K562 (cell line): ENCODE data around the gene FRK. TPM values are rescaled to one million over a fixed set of nuclear protein-coding genes. Genes with fewer than 3 reads are reported as not detected.

Experiments
- ATAC-seq: fragments of 200-7000 bp; cut with Tn5 transposase; 3 replicates; pipeline ENCODE4 v1.9.1; 2020; ENCODE audit warnings: moderate library complexity
- BruUV-seq: library from RNA; stranded (reverse); fragments of 400-500 nt; replicated peaks from 2 replicates; lab custom pipeline; 2021; lab: Mats Ljungman, UMichigan
- CTCF ChIA-PET: fragments of 300-600 bp; formaldehyde crosslinking; extraction: SDS; loops from one replicate; lab custom pipeline; 2021; ENCODE audit warnings: low intra/inter-chr PET ratio; lab: Yijun Ruan, JAX
- POLR2A ChIA-PET: fragments of 300-600, 350-650 bp; sonication (Branson Sonifier 250); formaldehyde crosslinking; extraction: SDS; loops from one replicate; lab custom pipeline; 2021; ENCODE audit warnings: antibody characterized with exemption, inconsistent platforms; lab: Yijun Ruan, JAX
- DNase-seq, 4 experiments: peaks; one replicate each; pipeline versions ENCODE4 v3.0.0 to v3.0.0-alpha.2; 2011 to 2018; ENCODE audit warnings: low spot score in 3 of 4, mixed read lengths in 3 of 4; ENCODE audit errors: extremely low read depth in 1 of 4
- FAIRE-seq: peaks from 2 replicates; lab custom pipeline; 2011; peaks lifted over from hg19 to GRCh38; lab: Jason Lieb, UNC
- H2AFZ ChIP-seq: 2 replicates; pipeline ENCODE4 v1.6.0; 2011; ENCODE audit warnings: low read depth, low read length, control low read depth, inconsistent platforms
- H3K27ac ChIP-seq: fragments of 200-600 bp; 3 replicates; pipeline ENCODE4 v1.8.0; 2011; ENCODE audit warnings: low read depth, mild to moderate bottlenecking, control low read depth, inconsistent platforms, low read length, moderate library complexity, mixed read lengths; ENCODE audit errors: extremely low read depth
- H3K27me3 ChIP-seq, 2 experiments: fragments of 300-600 bp in 1 of 2; 2 replicates in 1 of 2; 3 replicates in 1 of 2; pipeline versions ENCODE4 v1.6.0 to v1.8.0; 2011; ENCODE audit warnings: inconsistent platforms in 2 of 2, low read length in 2 of 2, mild to moderate bottlenecking in 1 of 2, mixed read lengths in 1 of 2, moderate library complexity in 1 of 2; ENCODE audit not compliant: control insufficient read depth in 2 of 2, insufficient read depth in 2 of 2
- H3K36me3 ChIP-seq: fragments of 300-600 bp; 3 replicates; pipeline ENCODE4 v1.8.0; 2011; ENCODE audit warnings: mild to moderate bottlenecking, low read length, inconsistent platforms; ENCODE audit not compliant: control insufficient read depth, insufficient read depth
- H3K4me1 ChIP-seq, 2 experiments: fragments of 200-600 bp in 1 of 2; replicated peaks in 1 of 2; 2 replicates in 1 of 2; 3 replicates in 1 of 2; pipeline versions ENCODE4 v1.5.1 to v1.8.0; 2011; ENCODE audit warnings: inconsistent platforms in 2 of 2, low read length in 2 of 2, mild to moderate bottlenecking in 1 of 2, mixed read lengths in 1 of 2, moderate library complexity in 1 of 2; ENCODE audit not compliant: control insufficient read depth in 2 of 2, insufficient read depth in 2 of 2
- H3K4me2 ChIP-seq: 2 replicates; pipeline ENCODE4 v1.6.1; 2011; ENCODE audit warnings: low read length, control low read depth, inconsistent platforms, mixed read lengths; ENCODE audit not compliant: insufficient read depth
- H3K4me3 ChIP-seq: fragments of 200-600 bp; sonication (generic), shearing (Covaris generic); 2 replicates; pipeline ENCODE4 v1.5.1; 2016; ENCODE audit warnings: control low read depth, inconsistent platforms
- H3K79me2 ChIP-seq: fragments of 200-600 bp; 3 replicates; pipeline ENCODE4 v1.8.0; 2011; ENCODE audit warnings: low read length, inconsistent platforms; ENCODE audit not compliant: control insufficient read depth, insufficient read depth
- H3K9ac ChIP-seq, 2 experiments: 2 replicates each; pipeline versions ENCODE4 v1.6.0 to v1.6.1; 2011; ENCODE audit warnings: low read depth in 2 of 2, low read length in 2 of 2, control low read depth in 1 of 2, inconsistent platforms in 1 of 2, mild to moderate bottlenecking in 1 of 2, mixed read lengths in 1 of 2; ENCODE audit not compliant: insufficient read depth in 1 of 2
- H3K9me1 ChIP-seq: one replicate; pipeline ENCODE4 v1.6.0; 2011; ENCODE audit warnings: inconsistent platforms, mild to moderate bottlenecking, low read length, moderate library complexity; ENCODE audit not compliant: control insufficient read depth, insufficient read depth
- H3K9me3 ChIP-seq: replicated peaks from 2 replicates; pipeline ENCODE4 v1.5.1; 2011; ENCODE audit warnings: low read depth, low read length, inconsistent platforms; ENCODE audit not compliant: control insufficient read depth, insufficient read depth
- H4K20me1 ChIP-seq: replicated peaks from 2 replicates; pipeline ENCODE4 v1.6.1; 2011; ENCODE audit warnings: low read length, inconsistent platforms, mixed read lengths; ENCODE audit not compliant: control insufficient read depth, insufficient read depth
- FOS ChIP-seq: IDR thresholded peaks from 3 replicates; pipeline ENCODE4 v1.6.1; 2011; ENCODE audit not compliant: insufficient read length; ENCODE audit errors: extremely low read depth
- FOSL1 ChIP-seq: fragments of 200-800 bp; sonication (Bioruptor generic); conservative IDR thresholded peaks from 2 replicates; pipeline ENCODE4 v1.6.1; 2016; ENCODE audit warnings: missing genetic modification characterization, missing compliant biosample characterization
- HDAC1 ChIP-seq, 2 experiments: fragments of 450-650 bp; IDR thresholded peaks; 2 replicates each; pipeline ENCODE4 v1.6.1; 2016 to 2017; ENCODE audit warnings: inconsistent platforms in 1 of 2, mild to moderate bottlenecking in 1 of 2, moderate library complexity in 1 of 2
- HMG20B ChIP-seq: fragments of 250-450 bp; sonication (Bioruptor Pico); IDR thresholded peaks from 2 replicates; pipeline ENCODE4 v1.5.0; 2021; ENCODE audit warnings: mild to moderate bottlenecking
- LEF1 ChIP-seq: fragments of 450-650 bp; IDR thresholded peaks from 2 replicates; pipeline ENCODE4 v1.6.1; 2016; ENCODE audit warnings: mild to moderate bottlenecking
- NONO ChIP-seq, 2 experiments: fragments of 200-400 bp in 1 of 2; fragments of 450-650 bp in 1 of 2; formaldehyde crosslinking in 1 of 2; IDR thresholded peaks; 2 replicates each; pipeline ENCODE4 v1.6.1; 2017; ENCODE audit warnings: low read depth in 2 of 2, mild to moderate bottlenecking in 2 of 2, moderate library complexity in 2 of 2, low read length in 1 of 2
- POLR2B ChIP-seq: fragments of 450-650 bp; IDR thresholded peaks from 2 replicates; pipeline ENCODE4 v1.6.1; 2018; ENCODE audit warnings: low read depth; ENCODE audit not compliant: partially characterized antibody
- RBM39 ChIP-seq: fragments of 200-400 bp; formaldehyde crosslinking; optimal IDR thresholded peaks from 2 replicates; pipeline ENCODE3; 2018; ENCODE audit warnings: low read depth, low read length
- SMARCC2 ChIP-seq: fragments of 450-650 bp; IDR thresholded peaks from 2 replicates; pipeline ENCODE4 v1.6.1; 2017; ENCODE audit warnings: antibody characterized with exemption, moderate library complexity, mild to moderate bottlenecking, low read depth
- TSHZ1 ChIP-seq: fragments of 250-450 bp; sonication (Bioruptor Pico); IDR thresholded peaks from 2 replicates; pipeline ENCODE4 v1.4.0; 2020; ENCODE audit warnings: mild to moderate bottlenecking, moderate library complexity
- ZNF311 ChIP-seq: fragments of 250-450 bp; sonication (Bioruptor Pico); IDR thresholded peaks from 2 replicates; pipeline ENCODE4 v1.4.0; 2020; ENCODE audit warnings: mild to moderate bottlenecking, moderate library complexity
- WGBS: fragments of 100-300 bp; shearing (Covaris generic); methylation state at CpG from one replicate; pipeline ENCODE4 v1.1.6; 2016; ENCODE audit warnings: low coverage, mixed read lengths; ENCODE audit not compliant: insufficient coverage; ENCODE audit errors: missing lambda C conversion rate; 5-methylcytosine and 5-hydroxymethylcytosine counted together
- in situ Hi-C: fragments of 300-500 bp; cut with MboI; formaldehyde crosslinking; loops from 4 replicates; pipeline ENCODE4 v1.15.0; 2018; ENCODE audit warnings: inconsistent platforms, mixed read lengths
- intact Hi-C: fragments of 100-400 bp; cut with micrococcal nuclease; formaldehyde crosslinking; loops from 2 replicates; pipeline ENCODE4 v1.14.2; 2022
- polyA plus RNA-seq, 8 experiments: library from polyadenylated mRNA; depleted of rRNA in 4 of 8; stranded (reverse) in 5 of 8; unstranded in 3 of 8; fragments of >200 nt; fragmentation: Nextera tagmentation in 2 of 8; fragmentation: Illumina TruSeq in 1 of 8; extraction: Ambion mirVana in 2 of 8; extraction: Trizol in 1 of 8; gene quantifications; 2 replicates each; pipeline versions ENCODE4 v1.2.1 to v1.2.3, GENCODE V29; 2011 to 2014; ENCODE audit warnings: inconsistent platforms in 1 of 8, missing spikeins in 1 of 8
- total RNA-seq, 7 experiments: library from RNA; depleted of rRNA in 6 of 7; stranded (reverse); fragments of >200 nt in 6 of 7; fragmentation: Illumina TruSeq in 2 of 7; extraction: Trizol in 2 of 7; gene quantifications; 2 replicates each; pipeline versions ENCODE4 v1.2.1 to v1.2.3, GENCODE V29; 2011 to 2021; ENCODE audit warnings: low replicate concordance in 1 of 7

Gene FRK
- total and polyA plus RNA-seq, 9 of the 15 experiments (the other 6 are each of a cell fraction or from before 2014, with no cell fraction given) = 0.01 to 0.29 (median 0.09) TPM

GRCh38 chr6:116050737-116051136 is 10.0 kb downstream of the FRK start:
- H3K4me3 ChIP-seq = no peak overlapping the region
- no peak for TF ChIP-seq FOSL1 (tag)
- TF ChIP-seq POLR2B = no peak
- TF ChIP-seq NONO (IDR thresholded peaks at IDR 0.05; ENCODE audit: low read depth in 2 of 2, low read length in 1 of 2) = no peak
- TF ChIP-seq HMG20B = no peak
- no peak for TF ChIP-seq RBM39
- no peak for TF ChIP-seq HDAC1 (IDR thresholded peaks at IDR 0.05)
- no peak for TF ChIP-seq TSHZ1
- no peak for TF ChIP-seq ZNF311 (CRISPR knock-in tag)
- TF ChIP-seq LEF1 = no peak
- no peak for TF ChIP-seq FOS
- TF ChIP-seq SMARCC2 = no peak
- H3K9me3 ChIP-seq = no peaks in the 10 kb centered on the region
- H3K27me3 ChIP-seq = no peaks in the 10 kb centered on the region
- no peak overlapping the region for H3K4me2 ChIP-seq
- H3K79me2 ChIP-seq = no peaks in the 10 kb centered on the region
- peaks cover 0 to 2% of the 10 kb centered on the region in 2 experiments; a peak in 3 of 5 replicates for H3K4me1 ChIP-seq
- no peak overlapping the region for H2AFZ ChIP-seq
- H3K36me3 ChIP-seq = no peaks in the 10 kb centered on the region
- ChIA-PET POLR2A (no interaction called here), CTCF (no interaction called here)
- BruUV-seq = no TSS peak
- no peaks in the 10 kb centered on the region for H3K9me1 ChIP-seq
- no peak overlapping the region for H3K27ac ChIP-seq
- WGBS = 10% methylated on average over 1 of the region's 1 CpG
- DNase-seq (no peak), FAIRE-seq (no peak), ATAC-seq (no peak)
- intact Hi-C loops = no loop called here
- no peak overlapping the region for H3K9ac ChIP-seq
- in situ Hi-C loops = no loop called here
- no peaks in the 10 kb centered on the region for H4K20me1 ChIP-seq
